Measurements from ENCODE around the gene DHX9.

DNA sequence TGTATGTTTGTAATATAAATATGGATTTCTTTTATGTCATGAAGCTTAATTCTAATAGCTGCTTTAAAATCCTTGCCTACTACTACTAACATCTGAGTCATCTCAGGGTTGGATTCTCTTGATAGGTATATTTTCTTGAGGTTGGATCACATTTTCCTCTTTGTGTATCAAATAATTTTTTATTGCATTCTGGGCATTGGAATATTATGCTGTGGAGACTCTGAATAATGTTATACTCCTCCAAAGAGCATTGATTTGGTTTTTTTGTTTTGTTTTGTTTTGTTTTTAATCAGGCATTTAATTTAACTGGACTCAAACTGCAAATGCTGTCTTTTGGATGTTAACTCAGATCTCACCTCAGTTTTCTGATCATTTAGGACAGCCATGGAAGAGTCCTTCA is 8.0 kb downstream of the DHX9 start:
- TF ChIP-seq PHF8 (IDR thresholded peaks at IDR 0.05; ENCODE audit: borderline replicate concordance, low read depth) (no peak), TP53 (CRISPR knock-in tag; IDR thresholded peaks at IDR 0.05) (no peak), ESRRA (IDR thresholded peaks at IDR 0.05; ENCODE audit: borderline replicate concordance, low read length) (no peak), CHD4 (IDR thresholded peaks at IDR 0.05; ENCODE audit: borderline replicate concordance) (no peak), EP300 (IDR thresholded peaks at IDR 0.05) (no peak), RAD21 (conservative IDR thresholded peaks at IDR 0.05 in 1 of 2, IDR thresholded peaks at IDR 0.05 in 1 of 2) (no peak)
- TF ChIP-seq, protein P1, sequence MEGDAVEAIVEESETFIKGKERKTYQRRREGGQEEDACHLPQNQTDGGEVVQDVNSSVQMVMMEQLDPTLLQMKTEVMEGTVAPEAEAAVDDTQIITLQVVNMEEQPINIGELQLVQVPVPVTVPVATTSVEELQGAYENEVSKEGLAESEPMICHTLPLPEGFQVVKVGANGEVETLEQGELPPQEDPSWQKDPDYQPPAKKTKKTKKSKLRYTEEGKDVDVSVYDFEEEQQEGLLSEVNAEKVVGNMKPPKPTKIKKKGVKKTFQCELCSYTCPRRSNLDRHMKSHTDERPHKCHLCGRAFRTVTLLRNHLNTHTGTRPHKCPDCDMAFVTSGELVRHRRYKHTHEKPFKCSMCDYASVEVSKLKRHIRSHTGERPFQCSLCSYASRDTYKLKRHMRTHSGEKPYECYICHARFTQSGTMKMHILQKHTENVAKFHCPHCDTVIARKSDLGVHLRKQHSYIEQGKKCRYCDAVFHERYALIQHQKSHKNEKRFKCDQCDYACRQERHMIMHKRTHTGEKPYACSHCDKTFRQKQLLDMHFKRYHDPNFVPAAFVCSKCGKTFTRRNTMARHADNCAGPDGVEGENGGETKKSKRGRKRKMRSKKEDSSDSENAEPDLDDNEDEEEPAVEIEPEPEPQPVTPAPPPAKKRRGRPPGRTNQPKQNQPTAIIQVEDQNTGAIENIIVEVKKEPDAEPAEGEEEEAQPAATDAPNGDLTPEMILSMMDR (IDR thresholded peaks at IDR 0.05), result no peak
